ENCODE data around the gene CTSW.

GRCh38 chr11:65886826-65887722 lies 7.4 kb downstream of the CTSW start:
- TF ChIP-seq EP300 (IDR thresholded peaks at IDR 0.05) (no peak), NFE2L2 (conservative IDR thresholded peaks at IDR 0.05; ENCODE audit: low read length) (no peak), BCL3 (IDR thresholded peaks at IDR 0.05) (no peak), CTCF (IDR thresholded peaks at IDR 0.05) (no peak), POLR2A (IDR thresholded peaks at IDR 0.05; ENCODE audit: low read length) (no peak), RAD21 (conservative IDR thresholded peaks at IDR 0.05 in 1 of 2, IDR thresholded peaks at IDR 0.05 in 1 of 2) (no peak), CHD4 (IDR thresholded peaks at IDR 0.05; ENCODE audit: borderline replicate concordance) (no peak)
